LHCN-M2 (cell line): ENCODE results near the gene CCDC183. TPM values are rescaled to one million over a fixed set of nuclear protein-coding genes. Genes with fewer than 3 reads are reported as not detected.
"Not testable (repeated sequence)": the region's sequence is repeated elsewhere in the genome, so short reads cannot be mapped to it uniquely, and the experiment has no call there.

Experiments used
- DNase-seq: peaks from one replicate; pipeline ENCODE4 v3.0.0-alpha.2; 2012; ENCODE audit warnings: low read depth
- total RNA-seq: library from RNA; depleted of rRNA; stranded (reverse); fragments of >200 nt; gene quantifications from 2 replicates; pipeline ENCODE4 v1.2.3, GENCODE V29; 2014

The CCDC183 gene
- total RNA-seq, 1 experiment from 2014 or later: 1.4 TPM

DNA sequence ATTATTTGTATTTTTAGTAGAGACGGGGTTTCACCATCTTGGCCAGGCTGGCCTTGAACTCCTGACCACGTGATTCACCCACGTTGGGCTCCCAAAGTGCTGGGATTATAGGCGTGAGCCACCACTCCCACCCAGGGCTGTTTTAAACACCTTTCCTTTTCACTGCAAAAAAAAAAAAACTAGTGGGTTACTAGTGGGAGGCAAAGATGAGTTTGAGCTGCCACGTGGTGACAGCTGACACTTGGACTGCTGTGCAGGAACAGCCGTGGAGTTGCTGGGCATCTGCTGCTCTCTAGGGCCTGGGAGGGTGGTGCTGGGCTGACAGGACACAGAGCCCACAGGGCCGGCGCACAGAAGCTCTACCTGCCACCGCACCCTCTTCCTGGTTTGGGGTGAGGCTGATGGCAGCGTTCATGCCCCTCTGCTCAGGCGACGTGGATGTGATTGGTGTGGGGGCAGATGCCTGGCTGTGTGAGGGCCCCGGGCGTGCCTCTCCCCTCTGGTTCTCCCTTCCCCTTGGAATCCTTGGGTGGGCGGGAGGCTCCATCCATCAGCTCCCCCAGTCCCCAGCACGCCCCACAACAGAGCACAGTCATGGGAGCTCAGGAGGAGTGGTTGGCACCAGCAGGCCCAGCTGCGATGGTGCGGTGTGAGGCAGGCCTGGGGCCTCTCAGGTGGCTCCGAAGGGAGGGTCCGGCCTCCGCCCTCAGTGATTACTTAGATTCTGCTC lies 28.5 kb downstream of the CCDC183 start:
- no peak for DNase-seq

DNA sequence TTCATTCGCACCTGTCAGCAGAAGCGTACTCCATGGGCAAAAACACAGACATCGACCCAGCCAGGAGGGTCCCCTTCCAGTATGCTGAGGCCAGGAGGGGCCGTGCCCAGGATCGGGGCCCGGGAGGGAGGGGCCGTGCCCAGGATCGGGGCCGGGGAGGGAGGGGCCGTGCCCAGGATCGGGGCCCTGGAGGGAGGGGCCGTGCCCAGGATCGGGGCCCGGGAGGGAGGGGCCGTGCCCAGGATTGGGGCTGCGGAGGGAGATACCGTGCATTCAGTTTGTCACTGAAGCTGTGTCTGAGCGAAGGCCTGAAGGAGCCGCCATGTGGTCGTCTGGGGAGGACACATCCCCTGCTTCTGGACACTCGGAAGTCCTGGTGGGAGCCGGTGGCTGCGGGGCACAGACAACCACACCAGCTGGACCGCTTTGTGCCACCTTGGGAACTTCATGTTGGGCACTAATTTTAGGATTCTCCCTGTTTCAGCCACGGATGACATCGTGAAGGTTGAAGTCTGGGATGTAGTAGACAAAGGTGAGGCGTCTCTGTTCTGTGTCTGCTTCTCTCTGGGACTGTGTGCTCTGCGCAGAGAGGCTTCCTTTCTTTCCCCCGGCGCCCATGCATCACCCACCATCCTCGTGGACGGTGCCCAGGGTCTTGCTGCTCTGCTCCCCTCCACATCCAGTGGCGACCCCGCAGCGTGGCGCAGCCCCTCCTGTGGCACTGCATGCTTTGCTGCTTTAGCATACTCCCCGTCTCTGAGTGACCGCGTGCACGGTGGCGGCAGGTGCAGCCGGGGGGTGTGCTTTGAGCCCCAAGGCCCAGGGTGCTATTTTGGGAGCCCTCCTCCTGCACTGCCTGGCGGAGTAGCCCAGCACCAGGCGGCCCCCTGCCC lies 29.4 kb downstream of the CCDC183 start:
- no peak for DNase-seq

DNA sequence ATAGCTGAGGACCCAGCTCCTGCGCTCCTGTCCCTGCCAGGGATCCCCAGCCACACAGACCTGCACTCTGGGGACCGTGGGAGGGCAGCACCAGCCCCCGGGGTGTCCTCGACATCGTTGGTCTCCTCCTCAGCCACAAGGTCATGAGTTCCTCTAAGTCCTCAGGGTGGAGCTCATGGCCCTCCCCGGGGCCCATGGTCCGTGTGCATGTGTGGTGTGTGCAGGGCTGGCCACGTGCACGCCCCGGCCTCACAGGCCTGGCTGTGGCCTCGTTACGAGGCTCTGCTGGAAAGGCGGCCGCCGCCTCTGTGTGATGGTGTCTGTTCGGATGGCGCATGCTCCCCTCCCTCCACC lies 30.0 kb downstream of the CCDC183 start:
- no peak for DNase-seq

DNA sequence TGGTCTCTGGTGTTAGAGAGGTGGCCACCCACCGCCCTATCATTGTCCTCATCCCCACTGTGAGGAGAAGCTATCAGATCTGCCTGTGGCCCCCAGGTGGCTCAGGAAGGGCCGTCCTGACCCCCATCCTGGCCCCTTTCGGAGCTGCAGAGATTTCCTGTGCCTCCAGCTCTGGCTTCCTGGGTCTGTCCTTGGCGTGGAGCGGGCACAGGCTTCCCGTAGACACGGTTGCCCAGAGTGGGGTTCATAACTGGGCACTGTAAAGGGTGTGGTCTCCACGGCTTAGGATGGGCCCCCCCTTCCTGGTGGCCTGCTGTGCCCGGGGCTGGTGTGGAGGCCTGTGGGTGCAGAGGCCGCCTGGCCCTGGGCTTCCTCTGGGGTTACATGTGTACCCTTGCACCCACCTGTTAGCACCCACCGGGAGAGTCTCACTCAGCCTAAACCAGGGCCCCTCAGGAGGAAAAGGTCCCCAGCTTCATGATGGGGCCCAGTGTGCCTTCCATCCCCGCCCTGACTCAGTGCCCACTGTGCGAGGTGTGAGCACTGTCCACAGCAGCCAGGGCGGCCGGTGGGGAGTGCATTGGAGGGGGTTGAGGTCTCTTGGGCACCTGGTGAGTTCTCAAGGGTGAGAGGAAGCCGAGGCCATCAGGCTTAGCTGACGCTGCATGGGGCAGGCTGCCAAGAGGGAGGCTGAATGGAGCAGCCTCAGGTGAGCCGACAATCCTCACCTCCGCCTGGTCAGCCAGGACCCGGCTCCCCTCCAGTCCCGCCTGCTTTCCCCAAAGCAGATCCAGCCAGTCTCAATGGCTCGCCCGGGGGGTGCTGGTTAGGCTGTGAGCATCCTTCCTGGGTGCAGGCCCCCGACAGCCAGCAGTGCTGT lies 30.8 kb downstream of the CCDC183 start:
- no peak for DNase-seq

DNA sequence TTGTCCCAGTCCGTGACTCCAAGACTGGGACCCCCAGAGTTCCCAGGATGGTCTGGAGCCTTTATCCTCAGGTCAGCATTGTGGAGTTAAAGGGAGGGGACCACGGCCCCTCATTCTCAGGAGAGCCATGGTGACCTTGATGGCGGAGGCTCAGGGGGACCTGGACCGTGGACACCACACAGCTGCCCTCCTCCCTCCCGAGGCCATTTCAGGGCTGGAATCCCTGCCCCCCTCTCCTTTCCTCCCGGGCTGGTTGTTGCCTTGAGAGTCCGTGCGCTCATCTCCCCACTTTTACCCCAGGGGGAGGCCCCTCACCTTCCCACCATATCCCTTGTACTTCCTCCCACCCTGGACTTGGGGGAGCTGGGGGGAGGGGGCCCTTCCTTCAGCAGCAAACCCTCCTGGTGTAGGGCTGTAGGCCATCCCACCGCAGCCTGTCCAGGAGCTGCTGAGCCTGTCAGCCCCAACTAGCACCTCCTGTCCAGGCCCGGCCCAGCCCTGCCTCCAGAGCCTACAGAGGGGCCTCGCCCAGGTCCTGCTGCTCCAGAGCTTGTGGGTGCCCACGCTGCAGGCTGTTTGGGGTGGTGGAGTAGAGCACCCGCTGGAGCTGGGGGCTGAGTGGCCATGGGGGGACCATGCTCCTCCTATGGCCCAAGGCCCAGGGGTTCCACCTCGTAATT lies 31.8 kb downstream of the CCDC183 start:
- DNase-seq: no peak

DNA sequence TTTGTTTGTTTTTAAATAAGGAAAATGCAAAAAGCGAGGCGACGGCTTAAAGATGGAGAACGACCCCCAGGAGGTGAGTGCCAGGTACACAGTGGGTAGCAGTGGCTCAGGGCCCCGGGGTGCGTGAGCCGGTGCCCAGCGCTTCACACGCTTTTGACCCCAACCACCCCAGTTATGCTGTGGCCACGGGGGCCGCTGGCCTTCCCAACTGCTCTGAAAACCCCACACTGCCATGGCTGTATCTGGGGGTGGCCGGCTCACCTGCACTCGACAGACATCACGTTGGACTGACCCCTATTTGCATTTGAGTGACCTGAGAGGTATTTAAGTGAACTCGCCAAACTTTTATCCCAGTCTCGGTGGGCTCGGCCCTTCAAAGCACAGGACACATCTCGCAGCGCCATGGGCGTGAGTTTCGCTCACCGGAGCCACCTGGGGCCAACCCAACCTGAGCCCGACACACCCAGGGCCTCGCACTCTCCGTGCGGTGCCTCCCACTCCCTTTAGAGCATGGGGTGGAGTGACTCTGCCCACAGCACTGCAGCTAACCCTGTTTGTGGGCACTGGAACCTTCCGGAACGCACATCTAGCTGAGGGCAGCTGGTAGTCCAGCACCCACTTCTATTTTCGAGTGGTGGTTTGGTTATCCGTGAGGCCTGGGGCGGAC lies 32.5 kb downstream of the CCDC183 start:
- DNase-seq: no peak

DNA sequence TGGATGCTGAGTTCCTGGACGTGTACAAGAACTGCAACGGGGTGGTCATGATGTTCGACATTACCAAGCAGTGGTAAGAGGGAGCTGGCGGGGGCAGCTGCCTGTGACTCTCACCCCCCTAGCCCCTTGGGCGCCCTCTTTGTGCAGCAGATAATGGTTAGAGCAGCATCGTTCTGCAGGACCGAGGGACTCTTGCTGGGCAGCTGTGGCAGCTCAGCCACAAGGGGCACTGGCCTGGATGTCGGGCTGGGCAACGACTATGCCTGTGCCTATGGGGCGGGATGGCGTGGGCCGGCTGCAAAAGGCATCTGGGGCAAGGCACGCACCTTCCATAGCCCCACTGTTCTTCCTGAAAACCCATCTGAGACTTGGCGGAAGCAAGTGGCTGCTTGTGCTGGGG lies 33.3 kb downstream of the CCDC183 start:
- DNase-seq: no peak

DNA sequence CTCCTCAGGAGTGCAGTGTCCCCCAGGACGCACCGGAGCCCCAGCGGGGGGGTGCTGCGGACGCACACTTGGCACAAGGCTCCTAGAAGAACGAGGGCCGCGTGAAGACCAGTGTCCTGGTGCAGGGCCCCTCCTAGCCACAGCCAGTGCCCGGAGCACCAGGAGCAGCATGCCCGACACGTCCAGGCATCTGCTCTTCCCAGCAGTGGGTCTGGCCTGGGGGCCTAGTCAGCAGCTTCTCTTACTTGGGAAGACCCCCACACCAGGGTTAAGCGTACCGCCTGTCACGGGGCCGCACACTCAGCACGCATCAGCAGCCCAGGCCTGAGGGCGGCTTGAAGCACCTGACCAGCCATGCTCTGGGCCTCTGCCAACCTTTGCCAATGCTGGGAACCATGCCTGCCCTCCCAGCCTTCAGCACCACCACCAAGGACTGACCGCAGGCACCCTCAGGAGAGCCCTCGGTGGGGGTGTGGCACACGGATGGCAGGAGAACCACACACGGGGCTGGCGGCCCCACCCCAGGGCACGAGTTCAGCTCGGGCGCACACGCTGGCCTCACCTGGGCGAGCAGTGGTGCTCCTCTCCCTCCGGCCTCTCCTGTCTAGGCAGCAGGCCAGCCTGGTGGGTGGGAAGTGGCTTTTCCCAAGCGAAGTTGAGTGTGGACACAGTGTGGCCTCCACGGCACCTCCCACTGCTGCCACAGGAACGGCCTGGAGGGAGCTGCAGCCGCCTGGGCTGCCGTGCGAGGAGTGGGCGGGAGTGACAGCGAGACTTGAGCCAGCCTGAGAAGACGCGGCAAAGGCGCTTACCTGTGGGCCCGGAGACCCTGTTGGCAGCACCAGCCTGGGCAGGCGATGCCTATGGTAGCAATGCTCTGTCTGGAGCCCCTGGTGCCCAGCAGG lies 34.1 kb downstream of the CCDC183 start:
- no peak for DNase-seq

DNA sequence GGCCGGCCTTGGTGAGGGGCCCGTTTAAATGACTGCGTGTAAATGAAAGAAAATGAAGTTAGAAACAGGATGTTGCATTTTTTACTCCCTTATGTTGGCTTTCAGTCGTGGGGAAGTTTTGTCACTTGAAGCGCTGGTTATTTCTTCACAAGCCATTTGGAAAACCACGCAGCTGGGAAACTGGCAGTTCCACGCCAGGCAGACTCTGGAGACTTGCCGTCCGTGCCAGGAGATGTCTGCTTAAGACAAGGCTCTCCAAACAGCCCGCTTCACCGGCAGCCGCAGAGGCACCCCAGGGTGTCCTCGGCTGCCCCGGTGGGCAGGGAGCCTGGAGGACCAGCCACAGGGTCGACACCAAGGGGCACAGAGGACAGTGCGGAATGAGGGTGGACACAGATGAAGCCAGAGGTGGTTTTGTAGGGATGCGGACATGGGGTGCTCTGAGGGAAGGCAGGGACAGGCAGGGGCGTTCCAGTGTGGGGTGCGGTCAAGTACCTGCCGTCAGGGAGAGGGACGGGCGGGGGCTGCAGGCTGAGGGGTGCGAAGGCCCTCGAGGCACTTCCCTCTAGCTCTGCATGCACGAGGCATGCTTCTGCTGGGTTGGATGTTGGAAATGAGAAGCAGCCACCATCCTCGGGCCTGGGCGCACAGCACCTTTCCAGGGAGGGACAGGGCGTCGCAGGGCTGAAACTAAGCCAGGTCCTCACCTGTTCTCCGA lies 35.0 kb downstream of the CCDC183 start:
- DNase-seq: no peak

DNA sequence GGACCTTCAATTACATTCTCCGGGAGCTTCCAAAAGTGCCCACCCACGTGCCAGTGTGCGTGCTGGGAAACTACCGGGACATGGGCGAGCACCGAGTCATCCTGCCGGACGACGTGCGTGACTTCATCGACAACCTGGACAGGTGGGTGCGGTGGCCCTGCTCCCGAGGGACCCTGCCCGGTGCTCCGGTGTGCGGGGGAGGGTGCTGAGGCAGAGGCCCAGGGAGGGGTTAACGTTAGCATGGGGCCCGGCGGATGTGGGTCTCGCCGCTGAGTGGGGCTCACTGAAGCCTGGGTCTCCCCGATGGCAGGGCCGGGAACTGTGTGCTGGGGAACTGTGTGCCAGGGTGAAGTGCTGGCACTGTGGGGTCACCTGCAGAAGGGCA lies 35.6 kb downstream of the CCDC183 start:
- DNase-seq: no peak

DNA sequence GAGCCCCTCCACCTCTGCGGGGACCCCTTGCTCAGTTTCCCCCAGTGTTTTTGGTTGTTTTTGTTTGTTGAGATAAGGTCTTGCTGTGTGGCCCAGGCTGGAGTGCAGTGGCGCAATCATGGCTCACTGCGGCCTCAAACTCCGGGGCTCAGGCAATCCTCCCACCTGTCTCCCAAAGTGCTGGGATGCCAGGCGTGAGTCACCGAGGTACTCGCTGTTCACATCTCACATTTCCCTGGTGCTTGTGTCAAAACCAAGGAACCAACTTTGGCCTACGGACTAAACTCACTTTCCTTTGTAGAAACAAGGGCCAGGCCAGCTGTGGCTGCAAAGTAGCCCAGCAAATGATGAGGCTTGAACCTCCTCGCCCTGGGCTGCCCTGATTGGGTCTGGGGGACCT lies 36.4 kb downstream of the CCDC183 start:
- peak; percentile 31 for DNase-seq

DNA sequence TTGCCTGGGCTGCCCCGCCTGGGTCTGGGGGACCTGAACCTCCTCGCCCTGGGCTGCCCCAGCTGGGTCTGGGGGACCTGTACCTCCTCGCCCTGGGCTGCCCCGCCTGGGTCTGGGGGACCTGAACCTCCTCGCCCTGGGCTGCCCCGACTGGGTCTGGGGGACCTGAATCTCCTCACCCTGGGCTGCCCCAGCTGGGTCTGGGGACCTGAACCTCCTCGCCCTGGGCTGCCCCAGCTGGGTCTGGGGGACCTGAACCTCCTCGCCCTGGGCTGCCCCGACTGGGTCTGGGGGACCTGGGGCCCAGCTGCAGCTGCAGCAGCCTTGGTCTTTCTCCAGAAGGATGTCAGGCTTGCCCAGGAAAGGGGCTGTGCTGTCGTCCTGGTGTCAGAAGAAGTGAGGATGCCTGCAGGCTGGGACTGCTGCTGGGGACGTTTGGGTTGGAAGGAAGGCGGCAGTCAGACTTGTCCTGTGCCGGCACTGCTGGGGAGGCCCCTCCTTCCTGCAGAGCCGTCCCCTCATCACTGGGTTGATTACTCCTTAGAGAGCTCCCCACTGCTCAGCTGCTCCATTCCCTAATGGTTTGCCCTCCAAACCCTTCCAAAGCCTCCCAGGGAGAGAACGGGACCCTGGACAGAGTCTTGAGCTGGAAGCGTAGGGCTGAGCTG lies 37.4 kb downstream of the CCDC183 start:
- not testable (repeated sequence) for DNase-seq

DNA sequence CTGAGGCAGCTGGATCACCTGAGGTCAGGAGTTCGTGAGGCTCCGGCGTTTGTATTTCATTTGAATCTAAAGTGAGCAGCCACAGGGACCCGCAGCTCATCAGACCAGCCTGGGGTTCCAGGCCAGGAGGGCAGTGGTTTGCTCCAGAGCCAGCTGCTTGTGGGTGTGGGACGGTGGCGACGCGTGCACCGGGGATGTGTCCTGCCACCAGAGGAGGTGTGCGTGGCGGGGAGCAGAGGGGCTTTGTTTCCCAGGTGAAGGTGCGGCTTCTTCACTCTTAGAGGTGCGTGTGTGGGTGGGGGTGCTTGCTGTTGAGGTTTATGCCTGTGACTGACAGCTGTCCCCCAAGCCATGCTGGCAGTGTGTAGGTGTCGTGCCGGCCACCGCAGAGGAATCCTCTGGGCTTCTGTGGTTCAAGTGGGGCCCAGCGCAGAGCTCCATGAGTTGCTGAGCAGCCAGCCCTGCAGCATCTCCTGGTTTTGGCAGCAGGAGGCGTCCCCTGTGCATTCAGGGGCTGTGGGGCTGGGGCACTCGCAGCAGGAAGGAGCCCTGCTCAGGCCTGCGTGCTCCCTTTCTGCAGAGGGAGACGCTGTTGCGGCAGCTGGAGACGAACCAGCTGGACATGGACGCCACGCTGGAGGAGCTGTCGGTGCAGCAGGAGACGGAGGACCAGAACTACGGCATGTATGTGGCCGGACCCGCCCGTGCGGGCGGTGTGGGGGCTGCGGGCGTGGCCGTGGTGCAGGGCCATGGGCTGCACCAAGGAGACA lies 39.2 kb downstream of the CCDC183 start:
- DNase-seq: no peak

DNA sequence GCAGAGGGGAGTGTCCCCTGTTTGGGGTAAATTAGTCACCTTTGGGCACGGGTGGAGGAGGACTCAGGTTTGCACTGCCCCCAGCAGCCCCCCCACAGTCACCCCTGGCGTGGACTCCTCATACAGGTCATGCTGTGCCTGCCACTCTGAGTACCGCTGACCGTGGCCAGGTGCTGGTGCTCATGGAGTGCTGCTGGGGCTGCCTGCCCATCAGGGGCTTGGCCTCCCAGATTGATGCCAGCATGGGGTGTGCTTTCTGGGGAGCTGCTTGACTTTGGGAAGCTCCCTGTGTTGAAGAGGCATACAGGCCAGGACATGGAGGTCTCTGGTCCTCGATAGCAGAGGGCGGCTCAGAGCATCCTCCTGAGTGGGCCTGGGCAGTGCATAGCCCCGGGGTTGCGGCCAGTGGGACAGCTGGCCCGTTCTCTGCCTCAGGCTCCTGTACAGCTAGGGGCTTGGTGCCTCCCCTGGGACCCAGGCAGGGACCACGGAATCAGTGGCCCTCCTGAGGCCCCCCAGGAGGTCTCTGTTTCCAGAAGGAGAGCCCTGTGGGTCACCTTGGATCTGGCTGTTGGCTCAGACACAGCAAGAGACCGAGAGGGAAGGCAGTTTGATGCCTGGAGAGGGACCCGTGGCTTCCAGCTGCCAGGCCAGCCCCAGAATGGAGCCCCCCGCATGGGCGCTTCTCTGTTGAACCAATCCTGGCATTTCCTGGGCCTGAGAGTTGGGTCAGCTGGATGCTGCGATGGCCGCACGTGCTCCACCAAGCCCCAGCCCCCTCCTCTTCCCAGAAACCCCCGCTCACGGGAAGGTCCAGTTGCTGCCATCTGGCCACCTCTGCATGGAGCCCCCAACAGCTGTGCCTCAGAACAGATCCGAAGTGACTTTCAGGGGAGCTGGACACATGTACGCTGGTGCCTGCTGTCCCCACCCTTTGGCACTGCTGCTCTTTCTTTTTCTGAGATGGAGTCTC lies 40.1 kb downstream of the CCDC183 start:
- DNase-seq: no peak

DNA sequence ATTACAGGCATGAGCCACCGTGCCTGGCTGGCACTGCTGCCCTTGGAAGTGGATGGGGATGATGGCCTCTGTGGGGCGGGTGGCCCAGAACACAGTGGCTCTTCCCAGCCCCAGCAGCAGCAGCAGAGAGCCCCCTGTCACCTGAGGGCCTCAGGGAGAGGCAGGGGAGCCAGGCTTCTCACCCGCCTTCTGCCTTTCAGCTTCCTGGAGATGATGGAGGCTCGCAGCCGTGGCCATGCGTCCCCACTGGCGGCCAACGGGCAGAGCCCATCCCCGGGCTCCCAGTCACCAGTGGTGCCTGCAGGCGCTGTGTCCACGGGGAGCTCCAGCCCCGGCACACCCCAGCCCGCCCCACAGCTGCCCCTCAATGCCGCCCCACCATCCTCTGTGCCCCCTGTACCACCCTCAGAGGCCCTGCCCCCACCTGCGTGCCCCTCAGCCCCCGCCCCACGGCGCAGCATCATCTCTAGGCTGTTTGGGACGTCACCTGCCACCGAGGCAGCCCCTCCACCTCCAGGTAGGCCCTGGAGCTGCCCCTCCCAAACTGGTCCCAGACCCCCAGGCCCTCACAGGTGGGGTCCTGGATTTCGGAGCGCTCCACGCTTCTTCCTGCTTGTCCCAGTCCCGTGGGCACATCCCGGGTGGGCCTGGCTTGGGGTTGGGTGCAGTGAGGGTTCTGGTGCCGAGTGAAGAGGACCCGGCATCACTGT lies 41.2 kb downstream of the CCDC183 start:
- DNase-seq: no peak

DNA sequence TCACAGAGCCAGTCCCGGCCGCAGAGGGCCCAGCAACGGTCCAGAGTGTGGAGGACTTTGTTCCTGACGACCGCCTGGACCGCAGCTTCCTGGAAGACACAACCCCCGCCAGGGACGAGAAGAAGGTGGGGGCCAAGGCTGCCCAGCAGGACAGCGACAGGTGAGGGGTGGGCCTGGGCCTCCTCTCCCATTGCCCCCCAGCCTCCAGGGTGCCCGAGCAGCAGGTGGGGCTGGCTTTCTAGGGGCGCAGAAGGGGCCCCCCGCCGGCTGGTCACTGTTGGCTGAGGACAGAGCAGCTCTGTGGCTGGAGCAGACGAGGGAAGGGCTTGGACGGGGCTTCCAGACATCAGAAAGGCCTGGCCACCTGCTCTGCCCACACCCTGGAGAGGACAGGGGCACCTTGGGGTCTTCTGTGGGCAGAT lies 41.7 kb downstream of the CCDC183 start:
- not testable (repeated sequence) for DNase-seq
